Endometrial microvascular endothelial cells (primary cell): ENCODE measurements around the gene SERINC2. TPM values are rescaled to one million over a fixed set of nuclear protein-coding genes. Genes with fewer than 3 reads are reported as not detected.
"Not testable (repeated sequence)": the region's sequence is repeated elsewhere in the genome, so short reads cannot be mapped to it uniquely, and the experiment has no call there.

Experiments used
- in situ Hi-C: cut with HindIII; loops from 2 replicates; pipeline ENCODE4 v1.10.0; 2017; ENCODE audit warnings: low sequenced_read_pairs, low pct_unique_long_range_greater_than_20kb; ENCODE audit errors: inconsistent ontology term
- total RNA-seq: library from RNA; depleted of rRNA; stranded (reverse); fragments of >200 nt; gene quantifications from one replicate; pipeline ENCODE4 v1.2.3, GENCODE V29; 2015; ENCODE audit errors: inconsistent ontology term

SERINC2 gene
- total RNA-seq, 1 donor from 2014 or later: 10.0 TPM

DNA sequence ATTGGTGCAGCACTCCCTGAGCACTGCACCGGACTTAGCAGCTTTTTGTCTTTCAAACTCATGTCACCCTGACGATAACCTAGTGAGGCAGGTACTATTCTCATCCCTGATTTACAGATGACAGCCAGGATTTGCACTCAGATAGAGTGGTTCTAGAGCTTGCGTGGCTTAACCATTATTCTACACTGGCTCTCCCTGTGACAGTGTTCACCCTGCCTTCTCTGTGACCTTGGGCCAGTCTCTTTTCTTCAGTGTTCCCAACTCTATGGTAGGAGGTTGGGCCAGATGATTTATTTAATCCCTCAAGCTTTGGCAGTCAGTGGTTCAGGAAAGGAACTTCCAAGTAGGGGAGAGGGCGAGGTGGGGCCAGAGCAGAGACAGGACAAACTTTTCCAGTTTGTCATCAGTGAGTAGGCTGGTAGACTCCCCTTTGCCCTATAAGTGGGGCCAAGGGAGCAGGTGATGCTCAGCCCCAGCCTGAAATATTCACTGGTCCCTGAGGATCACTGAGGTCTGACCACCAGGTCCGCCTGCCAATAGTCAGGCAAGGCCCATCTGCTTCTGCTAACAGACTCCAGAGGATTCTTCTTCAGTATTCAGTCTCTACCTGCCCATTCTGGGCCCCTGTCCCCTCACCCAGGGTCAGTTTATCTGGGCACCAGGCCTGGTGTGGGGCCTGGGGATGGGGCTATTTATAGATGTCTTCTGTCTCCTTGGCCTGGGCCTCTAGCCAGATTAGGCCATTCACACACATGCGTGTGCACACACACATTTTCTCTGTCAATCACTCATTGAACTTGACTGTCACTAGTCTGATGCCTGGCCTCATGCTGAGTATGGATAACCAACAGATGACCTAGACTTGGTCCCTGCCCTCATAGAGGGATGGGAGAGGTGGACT lies 31.4 kb upstream of the SERINC2 start:
- in situ Hi-C loops: no loop called here

DNA sequence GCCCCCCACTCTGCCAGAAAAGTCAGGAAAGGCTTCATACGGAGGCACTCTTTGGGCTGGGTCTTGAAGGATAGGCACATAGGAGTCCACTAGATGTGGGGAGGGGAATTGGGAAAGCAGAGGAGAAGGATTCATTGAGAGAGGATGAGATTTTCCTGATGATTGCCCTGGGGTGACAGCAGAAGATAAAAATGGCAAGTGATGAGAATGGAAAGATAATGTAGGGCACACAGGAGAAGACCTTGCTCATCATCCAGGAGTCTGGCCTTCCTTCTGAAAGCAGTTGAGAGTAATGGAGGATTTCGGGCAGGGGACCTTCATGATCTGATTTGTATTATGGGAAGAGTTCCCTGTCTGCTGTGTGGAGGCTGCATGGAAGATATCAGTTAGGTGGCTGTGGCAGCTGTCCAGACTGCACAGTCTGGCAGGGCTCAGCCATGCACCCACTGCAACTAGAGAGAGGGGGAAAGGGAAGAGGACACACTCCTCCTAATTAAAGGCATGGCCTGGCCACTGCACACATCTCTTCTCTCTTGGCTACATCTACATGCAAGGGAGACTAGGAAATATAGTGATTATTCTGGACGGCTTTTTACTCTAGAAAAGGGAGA lies 30.5 kb upstream of the SERINC2 start:
- in situ Hi-C loops: no loop called here

DNA sequence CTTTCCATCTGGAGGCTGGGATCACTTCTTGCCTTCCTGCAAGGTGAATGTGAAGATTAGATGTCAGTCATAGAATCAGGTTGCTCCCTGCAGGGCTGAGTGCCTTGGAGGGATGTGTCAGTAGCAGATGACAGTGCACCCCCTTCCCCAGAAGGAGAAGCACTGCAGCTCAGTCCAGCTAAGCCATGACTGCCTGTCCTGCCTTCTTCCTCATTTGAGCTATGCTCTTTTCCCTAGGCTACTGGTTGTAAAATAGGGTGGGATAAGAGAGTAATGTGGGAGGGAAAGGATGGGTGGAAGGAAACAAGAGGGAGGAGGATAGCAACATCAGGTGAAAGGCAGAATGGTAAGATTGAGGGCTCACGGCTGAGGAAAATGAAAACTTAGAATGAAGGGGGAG lies 29.0 kb upstream of the SERINC2 start:
- in situ Hi-C loops: no loop called here

DNA sequence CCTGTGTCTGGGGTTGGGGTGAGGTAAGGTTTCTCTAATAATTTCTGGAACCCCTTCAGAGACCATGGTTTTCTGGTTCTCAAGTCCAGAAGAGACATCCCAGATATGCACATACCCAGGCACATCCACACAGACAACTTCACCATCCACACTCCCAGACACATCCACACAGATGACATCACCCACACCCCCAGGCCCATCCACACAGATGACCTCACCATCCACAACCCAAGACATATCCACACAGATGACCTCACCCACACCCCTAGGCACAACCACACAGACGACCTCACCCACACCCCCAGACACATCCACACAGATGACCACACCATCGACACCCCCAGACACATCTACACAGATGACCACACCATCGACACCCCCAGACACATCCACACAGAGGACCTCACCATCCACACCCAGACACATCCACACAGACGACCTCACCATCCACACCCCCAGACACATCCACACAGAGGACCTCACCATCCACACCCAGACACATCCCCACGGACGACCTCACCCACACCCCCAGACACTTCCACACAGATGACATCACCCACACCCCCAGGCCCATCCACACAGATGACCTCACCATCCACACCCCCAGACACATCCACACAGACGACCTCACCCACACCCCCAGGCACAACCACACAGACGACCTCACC lies 26.3 kb upstream of the SERINC2 start:
- in situ Hi-C loops: not testable (repeated sequence)

DNA sequence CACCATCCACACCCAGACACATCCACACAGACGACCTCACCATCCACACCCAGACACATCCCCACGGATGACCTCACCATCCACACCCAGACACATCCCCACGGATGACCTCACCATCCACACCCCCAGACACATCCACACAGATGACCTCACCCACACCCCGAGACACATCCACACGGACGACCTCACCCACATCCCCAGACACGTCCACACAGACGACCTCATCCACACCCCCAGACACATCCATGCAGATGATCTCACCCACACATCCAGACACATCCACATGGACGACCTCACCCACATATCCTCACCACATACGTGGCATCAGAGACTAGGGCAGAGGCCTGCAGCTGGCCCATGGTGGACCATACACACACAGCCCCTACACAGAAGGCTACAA lies 25.4 kb upstream of the SERINC2 start:
- in situ Hi-C loops: no loop called here

DNA sequence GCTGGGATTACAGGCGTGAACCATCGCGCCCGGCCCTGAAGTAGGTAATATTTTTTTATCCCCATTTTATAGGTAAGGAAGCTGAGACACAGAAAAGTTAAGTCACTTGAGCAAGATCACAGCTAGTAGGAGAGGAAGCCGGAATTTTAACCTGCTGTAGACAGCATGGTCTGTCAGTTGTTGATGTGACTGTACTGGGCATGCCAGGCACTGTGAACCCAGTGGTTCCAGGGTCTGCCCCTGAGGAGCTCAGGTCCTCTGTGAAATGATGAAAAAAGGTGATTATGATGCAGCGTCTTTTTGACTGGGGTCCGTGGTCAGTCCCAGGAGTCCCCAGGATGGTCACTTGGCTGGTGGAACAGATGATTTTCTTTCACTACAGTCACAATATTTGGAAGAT lies 23.4 kb upstream of the SERINC2 start:
- in situ Hi-C loops: no loop called here

DNA sequence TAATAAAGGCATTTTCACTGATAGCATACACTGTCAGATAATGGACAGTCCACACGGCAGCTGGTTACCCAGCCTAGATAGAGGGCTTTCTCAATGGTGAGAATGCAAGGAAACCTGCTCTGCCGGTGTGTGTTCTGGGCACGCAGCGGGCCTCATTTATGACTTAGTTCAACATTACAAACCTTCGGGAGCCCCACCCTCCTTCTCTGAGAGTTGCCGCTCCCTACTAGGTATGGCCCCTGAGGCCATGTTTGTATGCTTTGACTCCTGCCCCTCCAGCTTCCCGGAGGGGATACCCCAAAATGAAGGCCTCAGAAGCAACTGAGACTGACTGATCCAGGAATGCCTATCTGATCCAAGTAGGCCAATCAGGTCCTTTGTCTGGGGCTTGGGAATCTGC lies 22.9 kb upstream of the SERINC2 start:
- in situ Hi-C loops: no loop called here

DNA sequence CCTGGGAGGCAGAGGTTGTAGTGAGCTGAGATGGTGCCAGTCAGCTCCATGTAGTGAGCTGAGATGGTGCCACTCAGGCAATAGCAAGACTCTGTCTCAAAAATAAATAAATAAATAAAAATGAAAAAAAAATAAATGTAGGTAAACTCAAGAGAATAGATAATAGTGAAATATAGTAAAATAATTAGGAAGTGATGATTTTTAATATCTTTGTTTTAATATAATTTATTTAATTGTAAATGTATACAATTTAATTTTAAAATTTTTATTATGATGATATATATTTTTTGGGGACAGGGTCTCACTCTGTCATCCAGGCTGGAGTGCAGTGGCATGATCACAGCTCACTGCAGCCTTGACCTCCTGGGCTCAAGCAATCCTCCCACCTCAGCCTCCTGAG lies 19.6 kb upstream of the SERINC2 start:
- in situ Hi-C loops: no loop called here

DNA sequence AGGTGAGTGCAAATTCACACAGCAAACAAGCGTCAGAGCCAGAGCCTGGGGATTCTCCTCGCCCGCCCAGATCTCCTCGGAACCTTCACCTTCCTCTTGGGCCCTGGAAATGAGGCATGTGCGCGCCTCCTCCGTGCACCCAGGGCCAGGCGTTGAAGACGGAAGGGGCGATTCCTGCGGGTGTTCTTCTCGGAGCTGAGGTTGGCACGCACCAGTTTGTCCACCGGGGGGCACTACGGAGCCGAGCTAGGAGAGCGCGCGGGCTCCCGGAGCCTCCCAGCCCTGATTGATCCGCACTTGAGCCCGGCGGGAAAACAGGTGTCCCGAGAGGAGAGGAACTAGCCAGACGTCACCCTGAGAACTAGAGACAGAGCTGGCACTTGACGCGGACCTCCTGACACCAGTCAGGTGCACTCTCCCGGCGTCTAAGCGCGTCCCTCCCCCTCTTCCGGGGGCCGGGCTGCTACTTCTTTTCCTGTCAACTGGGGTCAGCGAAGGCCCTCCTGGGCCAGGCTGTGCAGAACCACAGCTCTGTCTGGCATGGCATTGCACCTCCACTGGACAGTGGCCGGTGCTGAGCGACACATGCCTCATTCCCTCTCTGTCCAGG lies 18.3 kb upstream of the SERINC2 start:
- in situ Hi-C loops: no loop called here

DNA sequence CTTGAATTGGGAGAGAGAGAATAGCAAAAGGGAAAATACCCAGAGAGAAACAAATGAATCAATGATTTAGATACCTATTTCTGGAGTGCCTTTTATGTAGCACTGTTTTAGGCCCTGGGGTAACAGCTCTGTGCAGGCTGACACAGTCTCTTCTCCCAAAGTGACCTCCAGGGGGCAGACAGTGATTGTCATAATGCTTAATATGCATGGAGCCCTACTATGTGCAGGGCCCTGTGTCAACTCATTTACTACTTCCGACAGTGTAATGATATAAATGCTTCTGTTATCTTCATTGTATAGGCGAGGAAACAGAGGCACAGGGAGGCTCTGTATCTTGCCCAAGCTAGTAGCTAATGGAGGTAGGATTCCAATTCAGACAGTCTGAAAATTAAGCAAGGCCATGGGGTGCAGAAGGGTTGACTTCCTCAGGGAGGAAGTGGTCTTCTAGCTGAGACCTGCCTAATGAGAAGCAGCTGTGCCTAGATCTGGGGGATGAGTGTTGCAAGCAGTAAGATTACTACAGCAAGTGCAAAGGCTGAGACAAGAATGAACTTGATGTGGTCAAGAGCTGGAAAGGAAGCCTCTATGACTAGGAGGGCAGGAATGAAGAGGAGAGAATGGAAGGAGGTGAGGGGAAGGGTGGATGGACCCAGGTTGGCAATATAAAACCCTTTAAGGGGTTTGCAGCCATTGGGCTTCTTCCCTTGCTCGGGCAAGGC lies 16.2 kb upstream of the SERINC2 start:
- in situ Hi-C loops: no loop called here

DNA sequence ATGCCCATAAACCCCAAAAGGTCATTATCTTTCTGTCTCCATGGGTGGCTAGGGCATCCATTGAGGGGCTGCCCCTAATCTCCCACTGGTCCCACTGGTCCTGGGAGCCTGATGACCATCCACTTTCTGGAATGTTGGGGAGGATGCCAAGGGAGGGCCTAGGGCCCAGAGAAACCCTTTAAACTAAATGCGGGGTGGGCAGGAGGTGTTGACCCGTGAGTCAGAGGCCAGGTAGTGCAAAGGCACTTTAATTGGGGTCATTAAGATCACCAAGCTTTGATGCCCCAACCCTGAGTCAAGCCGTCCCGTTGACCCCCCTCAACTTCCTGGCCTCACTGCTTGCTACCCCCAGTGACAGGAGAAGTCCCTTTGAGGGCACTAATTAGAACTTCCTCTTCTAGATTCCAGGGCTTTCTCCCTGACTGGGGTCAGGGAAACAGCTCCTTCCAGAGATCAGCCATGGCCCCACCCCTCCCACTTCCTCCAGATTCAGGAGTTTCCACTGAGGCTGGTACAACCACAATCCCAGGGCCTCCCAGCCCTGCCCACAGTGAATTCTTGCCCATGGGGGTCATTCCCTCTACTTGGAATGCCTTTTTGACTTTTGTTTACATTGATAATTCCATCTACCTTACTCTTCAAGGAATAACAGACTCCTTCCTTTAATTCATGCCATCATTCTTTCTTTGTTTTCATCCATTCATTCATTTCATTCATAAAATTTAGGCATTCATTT lies 15.5 kb upstream of the SERINC2 start:
- in situ Hi-C loops: no loop called here

DNA sequence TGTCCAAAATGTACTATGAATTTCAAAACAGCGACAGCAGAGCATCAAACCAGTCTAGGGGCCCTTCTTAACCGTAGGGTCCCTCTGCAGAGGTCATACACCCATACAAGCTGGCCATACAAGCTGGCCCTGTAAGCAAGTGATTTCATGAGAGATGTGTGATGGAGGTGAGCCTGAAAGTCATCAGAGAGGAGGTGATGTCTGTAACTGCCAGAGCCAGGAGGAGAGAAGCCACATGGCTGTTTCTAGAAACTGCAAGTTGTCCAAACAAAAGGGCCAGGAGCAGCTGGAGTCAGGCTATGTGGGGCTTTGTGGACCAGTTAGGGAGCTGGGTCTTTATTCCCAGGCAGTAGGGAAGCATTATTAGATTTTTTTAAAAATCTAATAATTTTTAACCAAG lies 14.8 kb upstream of the SERINC2 start:
- in situ Hi-C loops: no loop called here

DNA sequence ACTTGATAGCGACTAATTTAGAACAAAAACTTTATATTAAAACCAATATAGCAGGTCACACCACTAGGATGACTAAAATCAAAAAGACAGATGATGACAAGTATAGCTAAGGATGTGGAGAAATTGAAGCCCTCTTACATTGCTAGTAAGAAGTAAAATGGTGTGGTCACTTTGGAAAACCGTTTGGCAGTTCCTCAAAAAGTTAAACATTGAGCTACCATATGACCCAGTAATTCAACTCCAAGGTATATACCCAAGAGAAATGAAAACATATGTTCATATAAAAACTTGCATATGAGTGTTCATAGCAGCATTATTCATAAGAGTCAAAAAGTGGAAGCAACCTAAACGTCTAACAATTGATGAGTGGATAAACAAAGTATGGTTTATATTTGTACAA lies 13.0 kb upstream of the SERINC2 start:
- in situ Hi-C loops: no loop called here

DNA sequence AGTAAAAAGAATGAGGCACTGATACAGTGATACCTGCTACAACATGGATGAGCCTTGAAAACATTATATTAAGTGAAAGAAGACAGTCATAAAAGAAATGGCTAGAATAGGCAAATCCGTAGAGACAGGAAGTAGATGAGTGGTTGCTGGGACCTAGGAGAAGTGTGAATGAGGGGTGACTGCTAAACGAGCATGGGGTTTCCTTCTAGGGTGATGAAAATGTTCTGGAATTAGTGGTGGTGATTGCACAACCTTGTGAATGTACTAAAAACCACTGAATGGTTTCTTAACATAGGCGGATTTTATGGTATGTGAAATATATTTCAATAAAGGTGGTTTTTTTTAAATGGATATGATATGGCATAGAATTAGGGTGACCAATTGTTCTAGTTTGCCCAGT lies 12.6 kb upstream of the SERINC2 start:
- in situ Hi-C loops: no loop called here

DNA sequence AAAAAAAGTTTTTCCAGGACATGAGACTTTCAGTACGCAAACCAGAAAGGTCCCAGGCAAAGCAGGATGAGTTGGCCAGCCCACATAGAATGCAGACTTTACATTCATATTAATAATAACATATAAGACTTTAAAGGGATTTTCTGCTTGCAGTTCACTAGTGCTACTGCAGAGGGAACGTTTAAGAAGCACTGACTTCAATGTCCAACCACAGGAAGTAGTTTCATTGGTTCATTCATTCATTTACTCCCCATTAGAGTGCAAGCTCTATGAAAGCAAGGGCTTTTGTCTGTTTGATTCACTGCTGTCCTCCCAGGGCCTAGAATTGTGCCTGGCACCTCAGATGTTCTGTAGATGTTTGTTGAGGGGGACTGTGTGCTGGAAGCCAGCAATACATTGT lies 11.8 kb upstream of the SERINC2 start:
- in situ Hi-C loops: no loop called here

DNA sequence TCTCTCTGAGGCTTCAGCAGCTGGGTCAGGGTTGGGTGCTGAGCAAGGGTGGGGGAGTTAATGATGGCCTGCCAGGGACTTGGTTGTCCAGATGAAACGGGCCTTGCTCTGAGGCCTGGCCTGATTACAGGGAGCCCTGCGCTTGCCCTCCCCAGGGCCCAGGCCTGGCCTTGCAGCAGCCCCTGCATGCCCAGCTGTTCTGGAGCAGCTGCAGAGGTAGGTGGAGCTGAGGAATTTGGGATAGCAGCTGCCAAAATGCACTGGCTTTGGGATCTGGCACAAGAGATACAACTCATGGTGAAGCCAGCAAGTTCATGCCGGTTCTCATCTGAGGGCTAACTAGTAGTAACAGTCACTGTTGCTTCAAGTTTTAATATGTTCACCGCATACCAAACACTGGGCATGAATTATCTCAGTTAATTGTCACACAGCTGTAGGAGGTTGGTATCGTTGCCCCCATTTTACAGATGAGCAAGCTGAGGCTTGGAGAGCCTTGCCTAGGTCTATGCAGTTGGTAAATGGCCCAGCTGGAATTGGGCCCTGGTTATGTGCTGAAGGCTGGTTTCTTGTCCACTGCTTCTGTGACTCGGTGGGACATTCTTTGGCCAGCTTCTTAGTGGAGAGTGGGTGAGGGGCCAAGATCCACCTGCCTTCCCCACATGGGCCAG lies 7.3 kb upstream of the SERINC2 start:
- in situ Hi-C loops: no loop called here

DNA sequence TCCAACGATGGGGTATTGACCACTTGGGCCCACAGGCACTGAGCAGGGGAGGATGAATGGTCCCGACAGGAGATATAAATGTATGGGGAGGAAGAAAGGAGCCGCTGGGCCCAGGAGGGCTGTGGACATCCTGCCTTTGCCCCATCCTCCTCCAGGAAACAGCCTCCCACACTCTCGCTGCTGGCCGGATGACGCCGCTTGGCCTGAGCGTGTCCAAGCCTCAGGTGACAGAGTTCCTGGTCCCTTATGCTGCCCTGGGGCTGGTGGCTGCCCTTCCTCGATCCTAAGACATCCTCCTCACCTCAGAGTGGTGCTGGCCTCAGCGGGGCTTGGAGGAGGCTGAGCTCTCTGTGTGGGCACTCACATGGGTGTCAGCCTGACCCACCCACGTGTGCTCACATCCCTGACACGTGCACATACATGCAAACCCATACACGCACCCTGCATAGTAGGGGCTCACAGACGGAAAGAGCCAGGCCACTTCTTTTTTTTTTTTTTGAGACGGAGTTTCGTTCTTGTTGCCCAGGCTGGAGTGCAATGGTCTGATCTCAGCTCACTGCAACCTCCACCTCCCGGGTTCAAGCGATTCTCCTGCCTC lies 5.9 kb upstream of the SERINC2 start:
- in situ Hi-C loops: no loop called here
